GM21360 (cell line): ENCODE measurements around the gene BBS12.
A peak's percentile ranks its signal among the peaks of the same experiment; 100 is the strongest.

Source experiments
- ATAC-seq: cut with Tn5 transposase; IDR thresholded peaks from one replicate; pipeline ENCODE4 v1.9.1; 2021; ENCODE audit warnings: mild to moderate bottlenecking, moderate library complexity; ENCODE audit not compliant: unreplicated experiment

The BBS12 gene

DNA sequence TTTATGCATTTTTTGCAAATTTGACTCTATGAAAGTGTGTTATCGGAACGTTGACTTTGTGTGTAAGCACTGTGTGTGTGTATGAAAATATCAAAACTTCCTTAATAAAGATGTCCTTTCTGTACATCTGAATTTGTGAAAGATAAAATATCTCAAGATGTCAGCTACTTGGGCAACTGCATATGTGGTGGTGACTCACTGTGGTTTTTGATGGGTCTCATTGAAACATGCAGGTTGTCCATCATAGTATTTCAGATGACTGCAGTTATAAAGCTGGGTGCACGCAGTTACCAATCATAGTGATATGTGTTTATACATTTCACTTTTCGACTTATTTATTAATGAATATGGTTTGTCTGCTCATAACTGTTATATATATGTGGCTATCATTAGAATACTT lies 19.7 kb upstream of the BBS12 start:
- ATAC-seq: no peak

DNA sequence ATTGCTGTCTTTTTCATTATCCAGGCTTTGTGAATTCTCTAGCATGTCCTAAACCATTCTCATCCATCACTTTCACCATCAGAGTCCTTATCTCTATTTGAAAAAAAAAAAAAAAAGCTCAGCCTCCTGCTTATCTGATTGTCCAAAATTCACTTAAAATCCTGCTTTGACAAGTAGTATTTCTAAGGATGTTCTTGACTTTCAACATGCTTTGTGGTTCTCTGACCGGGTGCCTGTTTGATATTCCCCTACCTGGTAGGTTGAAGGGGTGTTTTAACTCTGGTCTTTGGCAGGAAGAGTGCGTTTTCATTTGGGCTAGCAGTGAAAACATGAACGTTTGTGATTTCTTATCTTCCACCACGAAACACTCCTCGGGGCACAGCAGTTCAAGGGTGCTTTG lies 17.3 kb upstream of the BBS12 start:
- no peak for ATAC-seq

DNA sequence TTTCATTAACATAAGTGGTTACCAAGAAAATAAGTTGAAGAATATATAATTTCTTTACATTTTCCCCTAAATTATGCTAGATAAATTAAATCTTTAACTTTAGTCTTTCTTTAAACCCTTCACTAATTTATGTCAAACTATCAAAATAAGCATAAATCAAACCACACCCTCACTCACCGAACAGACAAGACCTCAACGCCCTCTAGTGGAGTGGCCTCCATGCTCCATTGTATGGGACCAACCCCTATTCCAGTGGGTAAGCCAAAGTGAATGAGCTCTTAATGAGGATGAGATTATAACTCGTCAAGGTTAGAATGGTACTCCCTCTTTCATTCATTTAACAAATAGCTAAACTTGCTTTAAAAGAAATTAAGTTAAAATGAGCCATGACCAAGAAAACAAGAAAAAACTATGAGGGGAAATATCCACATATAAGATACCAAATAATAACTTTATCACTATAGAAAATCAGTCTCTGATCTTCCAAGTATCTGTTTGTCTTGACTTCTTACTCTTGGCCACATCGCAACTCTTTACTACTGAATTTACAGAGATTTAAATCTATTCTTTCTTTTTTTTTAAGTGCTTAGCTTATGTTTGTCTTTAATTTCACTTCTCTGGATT lies 15.6 kb upstream of the BBS12 start:
- ATAC-seq: peak; percentile 92

DNA sequence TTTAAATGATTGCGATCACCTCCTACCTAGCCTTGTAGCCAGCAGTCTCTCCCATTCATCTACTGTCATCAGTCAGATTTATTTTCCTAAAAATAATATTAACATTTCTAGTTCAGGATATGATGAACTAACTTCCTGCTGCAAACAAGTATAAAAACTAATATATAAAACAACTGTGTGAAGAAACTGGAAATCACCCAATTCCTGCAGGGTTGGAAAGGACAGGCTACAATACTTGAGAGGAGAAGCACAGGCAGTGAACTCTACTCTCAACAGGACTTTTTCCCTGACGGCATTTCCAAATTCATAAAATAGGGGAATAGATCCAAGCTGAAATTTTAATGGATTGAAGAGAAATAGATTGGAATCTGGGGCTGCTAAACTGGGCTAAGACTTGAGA lies 14.2 kb upstream of the BBS12 start:
- no peak for ATAC-seq

DNA sequence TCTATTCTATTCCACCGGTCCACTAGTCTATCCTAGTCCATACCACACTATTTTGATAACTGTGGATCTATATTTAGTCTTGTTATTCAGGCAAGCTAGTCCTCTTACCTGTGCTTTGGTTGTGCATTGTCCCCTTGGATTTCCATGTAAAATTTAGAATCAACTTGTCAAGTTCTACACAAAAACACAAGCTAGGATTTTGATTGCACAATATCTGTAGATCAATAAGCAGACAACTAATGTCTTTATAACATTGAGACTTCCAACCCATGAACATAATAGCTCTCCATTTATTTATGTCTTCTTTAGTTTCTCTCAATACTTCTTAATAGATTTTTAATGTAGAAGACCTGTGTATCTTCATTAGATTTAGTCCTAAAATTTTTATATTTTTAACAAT lies 10.2 kb upstream of the BBS12 start:
- ATAC-seq: no peak

DNA sequence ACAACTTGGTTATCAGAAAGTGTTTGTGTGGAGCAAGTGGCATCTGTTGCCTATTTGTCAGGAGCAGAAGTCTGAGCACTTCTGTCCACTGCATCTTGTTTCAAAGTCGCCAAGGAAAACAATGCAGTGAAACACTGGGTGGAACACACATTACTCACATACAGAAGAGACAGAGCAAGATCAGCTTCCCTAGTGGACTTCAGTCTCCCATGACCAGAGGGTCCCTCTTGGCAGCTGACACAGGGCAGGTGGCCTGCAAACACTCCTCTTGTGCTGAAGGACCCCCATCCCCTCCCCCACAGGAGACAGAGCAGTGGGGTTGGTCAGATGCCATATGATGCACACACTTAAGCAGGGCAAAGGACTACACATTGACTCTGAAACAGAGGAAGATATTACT lies 3.6 kb upstream of the BBS12 start:
- no peak for ATAC-seq

DNA sequence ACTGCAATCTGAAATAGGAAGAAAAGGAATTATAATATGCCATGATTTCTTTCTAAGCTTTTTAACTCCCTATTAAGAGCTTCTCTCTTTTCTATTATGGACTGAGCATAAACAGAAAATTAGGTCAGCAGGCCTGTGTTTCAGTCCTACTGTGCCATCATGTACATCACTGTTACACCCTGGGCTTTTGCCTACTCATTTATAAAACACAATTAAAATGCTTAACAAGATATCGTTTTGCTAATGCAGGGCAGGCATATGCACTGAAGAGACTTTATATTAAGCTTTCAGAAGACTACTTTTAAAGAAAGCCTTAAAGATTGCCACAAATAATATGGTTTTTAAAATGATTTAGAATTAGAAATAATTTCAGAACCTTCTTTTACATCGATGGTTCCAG lies 828 bp upstream of the BBS12 start:
- ATAC-seq: no peak

DNA sequence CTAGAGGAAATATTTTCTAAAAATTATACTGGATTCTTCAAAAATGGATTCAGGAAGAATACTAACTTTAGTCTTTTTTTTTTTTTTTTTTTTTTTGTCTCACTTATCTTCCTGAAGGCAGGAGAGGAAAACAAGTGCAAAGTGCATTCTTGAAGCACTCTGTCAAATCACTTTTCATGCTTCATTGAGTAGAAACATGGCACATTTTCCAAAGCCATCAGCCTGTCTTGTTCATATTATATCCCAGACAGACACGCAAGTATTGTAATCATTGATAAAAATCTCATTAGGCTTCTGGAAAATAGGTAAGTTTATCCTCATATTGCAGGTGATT lies 1.2 kb downstream of the BBS12 start:
- ATAC-seq: no peak

DNA sequence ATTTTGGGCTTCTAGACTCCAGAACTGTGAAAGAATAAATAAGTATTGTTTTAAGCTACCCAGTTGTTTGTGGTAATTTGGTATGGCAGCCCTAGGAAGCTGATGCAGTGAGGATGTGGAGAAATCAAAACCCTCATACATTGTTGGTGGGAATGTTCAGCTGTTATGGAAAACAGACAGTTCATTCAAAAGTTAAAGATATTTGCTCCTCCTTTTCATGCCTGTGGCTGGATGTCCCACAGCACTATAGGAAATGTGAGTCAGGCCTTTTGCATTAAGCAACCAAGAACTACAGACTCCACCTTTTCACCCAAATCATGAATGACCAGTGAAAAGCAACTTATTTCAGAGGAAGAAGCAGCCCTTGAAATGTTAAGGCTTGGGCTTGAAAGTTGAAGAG lies 6.7 kb downstream of the BBS12 start:
- no peak for ATAC-seq

DNA sequence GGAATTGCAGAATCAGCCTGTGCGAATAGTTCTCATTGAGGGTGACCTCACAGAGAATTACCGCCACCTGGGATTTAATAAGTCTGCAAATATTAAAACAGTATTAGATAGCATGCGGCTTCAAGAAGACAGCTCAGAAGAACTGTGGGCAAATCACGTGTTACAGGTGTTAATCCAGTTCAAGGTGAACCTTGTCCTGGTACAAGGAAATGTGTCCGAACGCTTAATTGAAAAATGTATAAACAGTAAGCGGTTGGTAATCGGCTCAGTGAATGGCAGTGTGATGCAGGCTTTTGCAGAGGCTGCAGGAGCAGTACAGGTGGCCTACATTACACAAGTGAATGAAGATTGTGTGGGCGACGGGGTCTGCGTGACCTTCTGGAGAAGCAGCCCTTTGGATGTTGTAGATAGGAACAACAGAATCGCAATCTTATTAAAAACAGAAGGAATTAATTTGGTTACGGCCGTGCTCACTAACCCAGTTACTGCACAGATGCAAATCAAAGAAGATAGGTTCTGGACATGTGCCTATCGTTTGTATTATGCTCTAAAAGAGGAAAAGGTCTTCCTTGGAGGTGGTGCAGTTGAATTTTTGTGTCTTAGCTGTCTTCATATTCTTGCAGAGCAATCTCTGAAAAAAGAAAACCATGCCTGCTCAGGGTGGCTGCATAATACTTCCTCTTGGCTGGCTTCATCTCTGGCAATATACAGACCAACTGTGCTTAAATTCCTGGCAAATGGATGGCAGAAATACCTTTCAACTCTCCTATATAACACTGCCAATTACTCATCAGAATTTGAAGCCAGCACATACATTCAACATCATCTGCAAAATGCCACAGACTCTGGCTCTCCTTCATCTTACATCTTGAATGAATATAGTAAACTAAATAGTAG lies 10.7 kb downstream of the BBS12 start:
- ATAC-seq: no peak

DNA sequence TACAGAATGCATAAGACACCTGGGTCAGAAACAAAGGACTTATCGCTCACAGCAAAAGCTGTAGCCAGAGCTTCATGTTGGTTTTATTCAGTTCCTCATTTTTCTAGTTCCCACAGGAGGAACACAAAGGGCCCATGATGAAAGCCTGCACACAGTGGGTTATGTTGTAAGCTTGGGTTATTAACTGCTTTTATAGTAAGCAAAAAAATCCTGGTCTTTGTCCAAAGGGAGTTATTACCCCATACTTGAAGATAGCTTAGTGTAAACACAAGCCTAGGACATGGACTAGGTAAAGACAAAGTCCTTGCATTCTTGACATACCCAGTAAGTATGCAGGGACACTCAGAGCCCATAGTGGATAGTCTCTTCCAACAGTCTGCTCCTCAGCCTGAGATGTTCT lies 11.7 kb downstream of the BBS12 start:
- no peak for ATAC-seq

DNA sequence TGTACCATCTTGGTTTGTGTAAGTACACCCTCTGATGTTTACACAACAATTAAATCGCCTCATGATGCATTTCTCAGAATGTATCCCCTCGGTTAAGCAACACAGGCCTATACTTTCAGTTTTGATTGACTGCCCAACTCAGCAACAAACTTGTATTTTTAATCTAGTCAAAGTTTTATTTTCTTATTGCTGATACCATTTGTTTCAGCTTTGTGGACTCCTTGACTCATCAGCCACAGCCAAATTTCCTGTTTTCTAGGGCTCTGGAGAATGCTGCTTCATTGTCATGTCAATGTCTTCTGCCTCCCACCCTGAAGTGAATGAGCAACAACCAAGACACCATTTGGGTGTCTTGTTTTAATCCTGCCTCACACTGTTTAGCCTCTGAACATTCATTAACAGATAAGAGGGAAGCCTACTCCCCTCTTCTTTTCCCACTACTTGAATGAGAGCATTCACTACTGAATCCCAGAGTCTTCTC lies 14.0 kb downstream of the BBS12 start:
- ATAC-seq: no peak

DNA sequence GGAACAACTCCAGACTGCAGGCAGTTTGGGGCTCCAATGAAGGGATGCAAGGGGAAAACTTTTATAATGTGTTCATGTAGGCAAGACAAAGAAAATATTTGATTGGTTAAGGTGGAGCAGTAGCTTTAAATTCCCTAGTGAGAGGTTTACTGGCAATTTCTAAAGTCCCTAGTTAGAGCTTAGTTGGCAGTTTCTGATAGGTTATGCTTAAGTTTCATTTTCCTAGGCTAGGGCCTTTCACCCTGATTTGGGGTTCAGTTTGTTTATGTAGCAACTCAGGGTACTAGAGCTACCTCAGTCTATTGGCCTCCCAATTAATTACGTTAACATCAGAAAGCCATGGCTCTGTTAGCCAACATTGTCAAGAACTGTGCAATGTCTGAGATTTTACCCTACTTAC lies 14.6 kb downstream of the BBS12 start:
- no peak for ATAC-seq

DNA sequence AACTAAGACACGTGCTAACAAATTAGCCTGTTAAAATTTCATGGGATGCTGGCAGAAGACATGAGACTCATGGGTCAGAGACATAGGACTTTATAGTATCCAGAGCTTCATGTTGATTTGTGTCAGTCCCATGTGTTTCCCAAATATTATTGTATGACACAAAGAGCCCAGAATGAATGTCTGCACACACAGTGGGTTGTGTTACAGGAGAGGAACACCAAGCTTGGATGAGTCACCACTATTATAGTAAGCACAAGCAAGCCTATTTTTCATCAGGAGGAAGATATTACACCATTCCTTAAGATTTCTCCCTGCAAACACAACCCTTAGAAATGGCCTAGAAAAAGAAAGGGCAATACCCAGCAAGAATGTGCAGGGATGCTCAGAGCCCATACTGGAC lies 15.4 kb downstream of the BBS12 start:
- ATAC-seq: no peak

DNA sequence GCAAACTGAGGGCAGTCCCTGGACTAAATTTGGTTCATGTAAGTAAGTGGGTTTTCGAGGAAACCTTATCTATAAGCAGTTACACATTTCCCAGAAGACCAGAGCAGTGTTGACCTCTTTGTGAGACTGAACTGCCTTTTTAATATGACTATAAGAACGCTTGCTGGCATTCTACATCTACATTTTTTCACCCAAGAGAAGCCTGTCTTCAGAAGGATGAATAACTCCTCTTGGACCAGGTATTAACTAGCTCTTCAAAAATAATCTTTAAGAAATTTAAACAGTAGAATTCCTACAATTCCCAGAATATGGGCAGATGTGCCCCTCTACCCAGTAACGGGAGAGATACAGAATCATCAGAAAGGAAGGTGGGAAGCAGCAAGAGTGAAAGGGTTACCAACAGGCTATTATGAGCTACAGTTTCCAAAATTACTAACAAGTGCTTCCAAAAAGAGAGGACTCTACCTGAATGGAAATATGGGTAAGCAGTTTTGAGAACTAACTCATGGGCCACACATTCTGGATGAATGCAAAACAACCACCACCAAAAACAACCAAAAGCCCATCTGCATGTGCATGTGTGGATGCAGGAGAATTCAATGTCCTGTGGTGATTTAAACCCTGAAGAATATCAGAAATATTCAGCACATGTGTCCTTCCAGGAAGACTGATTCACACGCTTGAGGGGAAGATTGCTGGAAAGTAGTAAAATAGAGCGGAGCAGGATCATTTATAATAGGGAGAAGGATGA lies 17.4 kb downstream of the BBS12 start:
- no peak for ATAC-seq

DNA sequence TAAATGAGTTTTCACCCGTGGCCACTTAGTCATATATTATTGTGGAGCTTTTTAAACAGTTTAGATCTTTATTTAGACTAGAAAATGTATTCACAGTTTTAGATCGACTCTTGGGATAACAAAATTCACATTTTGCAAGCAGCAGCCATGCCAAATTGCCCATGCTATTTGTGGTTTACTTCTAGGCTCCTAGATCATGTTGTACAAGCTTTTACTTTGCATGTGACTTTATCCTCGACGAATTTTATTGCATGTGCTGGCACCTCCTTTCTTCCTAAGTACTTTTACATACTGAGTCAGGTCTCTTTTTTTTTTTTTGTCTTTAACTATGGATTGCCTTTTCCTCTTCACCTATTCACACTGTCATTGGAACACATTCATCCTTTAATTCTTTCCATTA lies 23.2 kb downstream of the BBS12 start:
- ATAC-seq: no peak

DNA sequence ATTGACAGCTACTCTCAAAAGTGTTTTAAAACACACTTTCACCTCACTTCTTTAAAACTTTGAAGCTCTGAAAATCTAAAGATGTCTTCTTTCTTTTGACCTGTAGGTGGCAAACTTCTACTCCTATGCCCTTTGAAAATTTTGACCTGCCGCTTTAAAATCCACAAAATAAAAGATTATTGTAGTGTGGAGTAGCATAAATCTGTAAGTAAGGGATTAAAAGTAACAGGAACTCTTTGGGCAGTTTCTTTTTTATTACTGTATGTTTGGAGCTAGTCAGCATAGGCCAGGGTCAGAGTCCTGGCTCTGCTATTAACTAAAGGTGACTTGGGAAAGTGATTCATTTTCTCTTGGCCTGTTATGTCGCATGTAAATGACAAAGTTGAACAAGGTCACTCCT lies 25.5 kb downstream of the BBS12 start:
- no peak for ATAC-seq

DNA sequence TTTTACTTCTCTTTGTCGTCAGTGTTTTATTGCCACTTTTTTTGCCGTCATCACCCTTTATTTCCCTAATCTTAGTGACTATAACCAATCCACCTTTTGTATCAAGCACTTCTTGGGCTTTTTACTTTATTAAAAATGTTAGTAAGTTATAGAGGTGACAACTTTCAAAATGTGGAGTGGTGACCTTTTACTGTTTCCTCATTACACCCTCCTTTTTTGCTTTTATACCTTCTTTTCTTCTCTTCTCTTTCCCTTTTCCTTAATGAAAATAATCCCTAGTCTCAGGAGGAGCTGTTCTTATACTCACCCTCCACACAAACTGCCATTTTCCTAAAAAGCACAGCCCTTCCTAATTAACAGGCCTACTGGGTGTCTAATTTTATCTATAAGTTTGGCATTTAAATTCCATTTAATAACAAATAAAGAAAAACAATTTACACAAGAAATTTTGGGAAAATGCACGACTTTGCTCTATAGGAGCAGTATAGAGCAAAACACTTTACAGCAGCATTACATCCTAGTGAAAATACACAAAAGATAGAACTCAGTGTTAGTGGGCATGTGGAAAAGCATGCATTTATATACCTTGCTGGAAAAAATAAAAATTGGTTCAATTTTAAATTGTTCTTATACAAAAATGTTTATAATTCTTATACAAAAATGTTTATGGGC lies 27.3 kb downstream of the BBS12 start:
- no peak for ATAC-seq

DNA sequence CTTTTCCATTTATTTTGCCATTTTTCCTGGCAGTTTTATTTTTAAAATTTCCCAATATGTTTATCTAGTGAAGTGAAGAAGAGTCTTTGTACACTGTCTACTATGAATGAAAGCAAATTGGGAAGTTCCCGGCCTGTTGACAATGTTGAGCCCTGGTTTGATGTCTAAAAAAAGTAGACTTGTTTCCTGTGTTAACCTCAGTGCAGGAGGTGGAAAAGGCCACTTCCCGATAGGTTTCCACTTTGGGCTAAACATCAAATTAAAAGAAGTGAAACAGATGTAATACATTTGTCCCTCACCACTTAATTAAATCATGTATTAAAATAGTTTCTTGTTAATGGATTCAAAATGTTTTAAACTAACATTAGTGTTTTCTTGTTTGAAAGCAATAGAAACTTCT lies 30.0 kb downstream of the BBS12 start:
- no peak for ATAC-seq

DNA sequence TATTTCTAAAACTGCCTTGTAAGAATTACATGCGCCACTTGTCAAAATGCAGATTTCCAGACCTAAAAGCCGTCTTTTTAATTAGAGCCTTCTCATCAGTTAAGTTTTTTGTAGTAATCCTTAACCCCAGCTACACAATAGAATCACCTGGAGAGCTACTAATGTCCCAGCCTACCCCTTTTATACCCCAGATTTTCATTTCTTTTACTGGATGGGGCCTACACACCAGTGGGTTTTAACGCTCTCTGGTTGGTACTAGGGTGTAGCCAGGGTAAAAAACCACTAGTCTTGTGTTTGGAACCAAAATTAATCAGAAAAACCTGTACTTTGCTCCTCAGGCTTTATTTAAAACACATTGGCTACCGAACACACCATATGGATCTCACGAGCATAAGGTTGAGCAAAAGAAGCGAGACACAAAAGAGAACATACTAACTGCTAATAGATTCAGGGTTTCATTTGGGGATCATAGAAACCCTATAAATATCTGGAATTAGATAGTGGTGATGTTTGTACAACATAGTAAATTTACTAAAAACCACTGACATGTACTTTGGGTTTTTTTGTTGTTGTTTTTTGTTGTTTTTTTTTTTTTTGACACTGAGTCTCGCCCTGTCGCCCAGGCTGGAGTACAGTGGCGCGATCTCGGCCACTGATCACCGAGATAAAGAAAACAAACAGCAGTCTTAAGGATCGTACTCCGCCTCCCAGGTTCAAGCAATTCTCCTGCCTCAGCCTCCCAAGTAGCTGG lies 30.6 kb downstream of the BBS12 start:
- no peak for ATAC-seq
